Neuronal stem cell (in vitro differentiated cells): Measurements from ENCODE around the gene ZBTB7C.

Experiments used
- DNase-seq: peaks from one replicate; pipeline ENCODE4 v3.0.0-alpha.2; 2013; ENCODE audit warnings: low spot score
- H2AFZ ChIP-seq: one replicate; pipeline ENCODE4 v1.6.1; 2013; ENCODE audit warnings: mild to moderate bottlenecking, low read length, inconsistent platforms
- H2AK5ac ChIP-seq: 2 replicates; pipeline ENCODE4 v1.6.1; 2013; ENCODE audit warnings: low read depth, mild to moderate bottlenecking, inconsistent platforms, low read length, moderate library complexity, mixed read lengths
- H2BK120ac ChIP-seq: 2 replicates; pipeline ENCODE4 v1.6.1; 2013; ENCODE audit warnings: low read depth, mild to moderate bottlenecking, inconsistent platforms, low read length, moderate library complexity, mixed read lengths
- H2BK12ac ChIP-seq: one replicate; pipeline ENCODE4 v1.6.1; 2013; ENCODE audit warnings: low read length, inconsistent platforms
- H2BK15ac ChIP-seq: 2 replicates; pipeline ENCODE4 v1.6.1; 2013; ENCODE audit warnings: mild to moderate bottlenecking, low read length, inconsistent platforms, mixed read lengths
- H2BK5ac ChIP-seq: one replicate; pipeline ENCODE4 v1.6.1; 2013; ENCODE audit warnings: inconsistent platforms, mild to moderate bottlenecking, low read length, moderate library complexity
- H3K14ac ChIP-seq: one replicate; pipeline ENCODE4 v1.6.1; 2013; ENCODE audit warnings: low read length, inconsistent platforms
- H3K18ac ChIP-seq: 2 replicates; pipeline ENCODE4 v1.6.1; 2013; ENCODE audit warnings: low read length, inconsistent platforms
- H3K23ac ChIP-seq: 2 replicates; pipeline ENCODE4 v1.6.1; 2013; ENCODE audit warnings: low read depth, mild to moderate bottlenecking, mixed read lengths, low read length, inconsistent platforms; ENCODE audit not compliant: poor library complexity
- H3K27ac ChIP-seq: replicated peaks from 3 replicates; pipeline ENCODE4 v1.5.1; 2013; ENCODE audit warnings: low read length, inconsistent platforms
- H3K27me3 ChIP-seq, 3 experiments: 2 replicates each; pipeline ENCODE4 v1.6.1; 2013; ENCODE audit warnings: low read length in 3 of 3, mild to moderate bottlenecking in 2 of 3, inconsistent platforms in 1 of 3, low read depth in 1 of 3, mixed read lengths in 1 of 3, moderate library complexity in 1 of 3; ENCODE audit not compliant: control insufficient read depth in 3 of 3, insufficient read depth in 3 of 3
- H3K36me3 ChIP-seq, 2 donors: replicated peaks in 1 of 2; 2 replicates each; pipeline ENCODE4 v1.6.1; 2013; ENCODE audit warnings: low read length in 2 of 2; ENCODE audit not compliant: control insufficient read depth in 2 of 2, insufficient read depth in 2 of 2
- H3K4ac ChIP-seq: 2 replicates; pipeline ENCODE4 v1.6.1; 2013; ENCODE audit warnings: inconsistent platforms, mild to moderate bottlenecking, low read length, moderate library complexity
- H3K4me1 ChIP-seq, 2 donors: 1 replicate in 1 of 2; 2 replicates in 1 of 2; pipeline ENCODE4 v1.6.1; 2013; ENCODE audit warnings: low read length in 2 of 2, low read depth in 1 of 2; ENCODE audit not compliant: control insufficient read depth in 2 of 2, insufficient read depth in 1 of 2
- H3K4me2 ChIP-seq: one replicate; pipeline ENCODE4 v1.6.1; 2013; ENCODE audit warnings: mild to moderate bottlenecking, low read length, inconsistent platforms; ENCODE audit not compliant: insufficient read depth, poor library complexity, severe bottlenecking
- H3K4me3 ChIP-seq, 2 donors: 2 replicates each; pipeline ENCODE4 v1.5.1; 2013; ENCODE audit warnings: low read length in 2 of 2, mild to moderate bottlenecking in 2 of 2, inconsistent platforms in 1 of 2, moderate library complexity in 1 of 2
- H3K79me1 ChIP-seq: one replicate; pipeline ENCODE4 v1.6.1; 2013; ENCODE audit warnings: low read depth, mild to moderate bottlenecking, inconsistent platforms, low read length, moderate library complexity
- H3K9ac ChIP-seq: one replicate; pipeline ENCODE4 v1.6.1; 2013; ENCODE audit warnings: mild to moderate bottlenecking, low read depth, low read length, inconsistent platforms; ENCODE audit not compliant: poor library complexity
- H3K9me3 ChIP-seq, 2 donors: replicated peaks in 1 of 2; 2 replicates each; pipeline versions ENCODE3 to v1.6.1; 2013; ENCODE audit warnings: low read length in 2 of 2, mild to moderate bottlenecking in 2 of 2, inconsistent platforms in 1 of 2, low read depth in 1 of 2, mixed read lengths in 1 of 2, moderate library complexity in 1 of 2; ENCODE audit not compliant: control insufficient read depth in 2 of 2, insufficient read depth in 1 of 2
- H4K8ac ChIP-seq: one replicate; pipeline ENCODE4 v1.6.1; 2013; ENCODE audit warnings: low read depth, mild to moderate bottlenecking, inconsistent platforms, low read length, moderate library complexity
- H4K91ac ChIP-seq: one replicate; pipeline ENCODE4 v1.6.1; 2013; ENCODE audit warnings: low read length, low read depth, mild to moderate bottlenecking, inconsistent platforms; ENCODE audit not compliant: poor library complexity
- WGBS, 2 donors: extraction: QIAGEN DNeasy Blood & Tissue Kit; methylation state at CpG; one replicate each; pipeline ENCODE4 v1.1.7; 2013; ENCODE audit warnings: missing lambda C conversion rate in 2 of 2, mixed read lengths in 1 of 2; ENCODE audit not compliant: insufficient read length in 2 of 2, insufficient replicate concordance in 1 of 2; ENCODE audit errors: extremely low coverage in 2 of 2; 5-methylcytosine and 5-hydroxymethylcytosine counted together

The ZBTB7C gene

GRCh38 chr18:48116017-48116416 is 293.2 kb downstream of the ZBTB7C start:
- no peak overlapping the region for H3K4ac ChIP-seq
- no peak overlapping the region for H2BK12ac ChIP-seq
- no peaks in the 10 kb centered on the region for H3K4me1 ChIP-seq
- H3K14ac ChIP-seq: no peak overlapping the region
- H2BK15ac ChIP-seq: peak overlapping the region; percentile 56
- H2BK120ac ChIP-seq: no peak overlapping the region
- H3K9me3 ChIP-seq: no peaks in the 10 kb centered on the region
- no peak overlapping the region for H3K4me3 ChIP-seq
- no peak overlapping the region for H3K4me2 ChIP-seq
- H2AFZ ChIP-seq: no peak overlapping the region
- H3K27me3 ChIP-seq: no peaks in the 10 kb centered on the region
- H3K79me1 ChIP-seq: no peaks in the 10 kb centered on the region
- H2BK5ac ChIP-seq: no peak overlapping the region
- H4K8ac ChIP-seq: no peak overlapping the region
- DNase-seq: no peak
- H3K27ac ChIP-seq: no peak overlapping the region
- no peak overlapping the region for H4K91ac ChIP-seq
- no CpG with 5 or more reads among the region's 7 CpGs for WGBS, 2 donors
- no peak overlapping the region for H3K23ac ChIP-seq
- H3K36me3 ChIP-seq: no peaks in the 10 kb centered on the region
- H2AK5ac ChIP-seq: no peak overlapping the region
- H3K9ac ChIP-seq: no peak overlapping the region
- H3K18ac ChIP-seq: no peak overlapping the region

GRCh38 chr18:48113691-48114090 is 295.5 kb downstream of the ZBTB7C start:
- no peak overlapping the region for H2AFZ ChIP-seq
- no peak overlapping the region for H3K4ac ChIP-seq
- no peak overlapping the region for H2BK120ac ChIP-seq
- no peak overlapping the region for H2BK5ac ChIP-seq
- no peak overlapping the region for H3K14ac ChIP-seq
- no peak overlapping the region for H3K23ac ChIP-seq
- H3K79me1 ChIP-seq: no peaks in the 10 kb centered on the region
- no peak overlapping the region for H3K27ac ChIP-seq
- H3K4me2 ChIP-seq: no peak overlapping the region
- H3K4me3 ChIP-seq: no peak overlapping the region
- H3K18ac ChIP-seq: peak overlapping the region; percentile 67
- no peak for DNase-seq
- H2BK15ac ChIP-seq: no peak overlapping the region
- peaks cover 0 to 7% of the 10 kb centered on the region in 2 donors for H3K4me1 ChIP-seq
- no peaks in the 10 kb centered on the region for H3K27me3 ChIP-seq
- peak overlapping the region; percentile 76 for H2AK5ac ChIP-seq
- no peaks in the 10 kb centered on the region for H3K36me3 ChIP-seq
- no peaks in the 10 kb centered on the region for H3K9me3 ChIP-seq
- no peak overlapping the region for H2BK12ac ChIP-seq
- H4K8ac ChIP-seq: no peak overlapping the region
- peak overlapping the region; percentile 13 for H3K9ac ChIP-seq
- H4K91ac ChIP-seq: no peak overlapping the region
- whole genome bisulfite sequencing, 2 donors: no CpG with 5 or more reads among the region's 8 CpGs

GRCh38 chr18:48111587-48111986 is 297.6 kb downstream of the ZBTB7C start:
- Histone ChIP-seq H3K36me3 (no peaks in the 10 kb centered on the region), H3K27ac (no peak overlapping the region), H2AFZ (no peak overlapping the region), H3K4me3 (no peak overlapping the region), H3K79me1 (no peaks in the 10 kb centered on the region), H3K4me2 (no peak overlapping the region), H3K23ac (no peak overlapping the region), H4K91ac (no peak overlapping the region), H3K4me1 (peaks cover 0 to 12% of the 10 kb centered on the region in 2 donors), H2BK15ac (no peak overlapping the region), H2AK5ac (no peak overlapping the region), H3K27me3 (peaks cover 0 to 6% (median 0%) of the 10 kb centered on the region in 3 experiments), H3K18ac (no peak overlapping the region), H3K14ac (no peak overlapping the region), H2BK5ac (no peak overlapping the region), H3K9me3 (no peaks in the 10 kb centered on the region), H2BK12ac (no peak overlapping the region), H3K4ac (no peak overlapping the region), H2BK120ac (no peak overlapping the region), H4K8ac (no peak overlapping the region), H3K9ac (no peak overlapping the region)
- WGBS, 2 donors: no CpG with 5 or more reads among the region's 5 CpGs
- no peak for DNase-seq

- Histone ChIP-seq H3K9ac (no peak overlapping the region), H2BK15ac (no peak overlapping the region), H3K36me3 (no peaks in the 10 kb centered on the region), H3K14ac (no peak overlapping the region), H3K27me3 (peaks cover 0 to 6% (median 0%) of the 10 kb centered on the region in 3 experiments), H3K79me1 (no peaks in the 10 kb centered on the region), H2BK120ac (no peak overlapping the region), H3K18ac (no peak overlapping the region), H4K8ac (no peak overlapping the region), H3K23ac (no peak overlapping the region), H3K4me3 (no peak overlapping the region), H2AFZ (no peak overlapping the region), H4K91ac (no peak overlapping the region), H3K4me2 (no peak overlapping the region), H3K4me1 (peaks cover 0 to 14% of the 10 kb centered on the region in 2 donors), H3K27ac (no peak overlapping the region), H2BK5ac (no peak overlapping the region), H2BK12ac (no peak overlapping the region), H2AK5ac (no peak overlapping the region), H3K9me3 (no peaks in the 10 kb centered on the region), H3K4ac (no peak overlapping the region)
- no CpG with 5 or more reads among the region's 7 CpGs for WGBS, 2 donors
- no peak for DNase-seq
Measured at GRCh38 chr18:48110797-48111196, 298.4 kb downstream of the ZBTB7C start.
